HG03064 (cell line): ENCODE data around the gene TAF1B.

Experiments used
- ATAC-seq: cut with Tn5 transposase; IDR thresholded peaks from one replicate; pipeline ENCODE4 v1.9.1; 2021; ENCODE audit warnings: low read depth; ENCODE audit not compliant: unreplicated experiment

Gene TAF1B

GRCh38 chr2:9959262-9959661 is 116.0 kb downstream of the TAF1B start:
- no peak for ATAC-seq

GRCh38 chr2:9961013-9961412 is 117.7 kb downstream of the TAF1B start:
- ATAC-seq: no peak

- ATAC-seq: no peak
These were observed 121.2 kb downstream of the TAF1B start for GRCh38 chr2:9964334-9964980.

GRCh38 chr2:9965119-9965822 is 122.0 kb downstream of the TAF1B start:
- ATAC-seq: no peak

- ATAC-seq: no peak
These were observed 123.3 kb downstream of the TAF1B start for GRCh38 chr2:9966491-9967022.

- no peak for ATAC-seq
These were observed 123.9 kb downstream of the TAF1B start for GRCh38 chr2:9967053-9967775.

GRCh38 chr2:9968553-9969497 is 125.6 kb downstream of the TAF1B start:
- ATAC-seq: no peak

GRCh38 chr2:9970200-9971044 is 127.1 kb downstream of the TAF1B start:
- no peak for ATAC-seq

GRCh38 chr2:9971105-9971818 is 128.0 kb downstream of the TAF1B start:
- no peak for ATAC-seq

- ATAC-seq: no peak
These were observed 128.6 kb downstream of the TAF1B start for GRCh38 chr2:9971890-9972289.

GRCh38 chr2:9972621-9973479 is 129.6 kb downstream of the TAF1B start:
- ATAC-seq: no peak

GRCh38 chr2:9973690-9974089 is 130.4 kb downstream of the TAF1B start:
- ATAC-seq: no peak

- no peak for ATAC-seq
These were observed 131.1 kb downstream of the TAF1B start for GRCh38 chr2:9974343-9974742.

GRCh38 chr2:9975328-9975727 is 132.1 kb downstream of the TAF1B start:
- no peak for ATAC-seq

GRCh38 chr2:9975805-9976447 is 132.7 kb downstream of the TAF1B start:
- ATAC-seq: no peak

GRCh38 chr2:9979977-9980376 is 136.7 kb downstream of the TAF1B start:
- ATAC-seq: no peak

- ATAC-seq: no peak
These were observed 137.2 kb downstream of the TAF1B start for GRCh38 chr2:9980520-9980919.
